Measurements from ENCODE around the gene SRGAP3.

SRGAP3 gene

GRCh38 chr3:9047452-9048346, 201.7 kb downstream of the SRGAP3 start:
- H3K4me3 ChIP-seq (ENCODE audit: low read length): no peak overlapping the region
- no peak for TF ChIP-seq ZNF274 (IDR thresholded peaks at IDR 0.05; ENCODE audit: low read depth, low read length)

GRCh38 chr3:9045371-9045770, 204.1 kb downstream of the SRGAP3 start:
- no peak overlapping the region for H3K4me3 ChIP-seq (ENCODE audit: low read length)
- no peak for TF ChIP-seq ZNF274 (IDR thresholded peaks at IDR 0.05; ENCODE audit: low read depth, low read length)

GRCh38 chr3:9043063-9043462, 206.4 kb downstream of the SRGAP3 start:
- H3K4me3 ChIP-seq (ENCODE audit: low read length): no peak overlapping the region
- TF ChIP-seq ZNF274 (IDR thresholded peaks at IDR 0.05; ENCODE audit: low read depth, low read length): no peak

- no peak overlapping the region for H3K4me3 ChIP-seq (ENCODE audit: low read length)
- no peak for TF ChIP-seq ZNF274 (IDR thresholded peaks at IDR 0.05; ENCODE audit: low read depth, low read length)
These were observed 207.8 kb downstream of the SRGAP3 start for GRCh38 chr3:9041626-9042025.

GRCh38 chr3:9040996-9041395, 208.4 kb downstream of the SRGAP3 start:
- no peak for TF ChIP-seq ZNF274 (IDR thresholded peaks at IDR 0.05; ENCODE audit: low read depth, low read length)
- no peak overlapping the region for H3K4me3 ChIP-seq (ENCODE audit: low read length)

- TF ChIP-seq ZNF274 (IDR thresholded peaks at IDR 0.05; ENCODE audit: low read depth, low read length): no peak
- no peak overlapping the region for H3K4me3 ChIP-seq (ENCODE audit: low read length)
These were observed 212.2 kb downstream of the SRGAP3 start for GRCh38 chr3:9037144-9037711.

- TF ChIP-seq ZNF274 (IDR thresholded peaks at IDR 0.05; ENCODE audit: low read depth, low read length): no peak
- no peak overlapping the region for H3K4me3 ChIP-seq (ENCODE audit: low read length)
These were observed 212.9 kb downstream of the SRGAP3 start for GRCh38 chr3:9036404-9037131.

- H3K4me3 ChIP-seq (ENCODE audit: low read length): no peak overlapping the region
- TF ChIP-seq ZNF274 (IDR thresholded peaks at IDR 0.05; ENCODE audit: low read depth, low read length): no peak
These were observed 213.5 kb downstream of the SRGAP3 start for GRCh38 chr3:9035961-9036360.

- no peak for TF ChIP-seq ZNF274 (IDR thresholded peaks at IDR 0.05; ENCODE audit: low read depth, low read length)
- H3K4me3 ChIP-seq (ENCODE audit: low read length): no peak overlapping the region
These were observed 214.0 kb downstream of the SRGAP3 start for GRCh38 chr3:9035473-9035872.

GRCh38 chr3:9033867-9034266, 215.6 kb downstream of the SRGAP3 start:
- no peak overlapping the region for H3K4me3 ChIP-seq (ENCODE audit: low read length)
- no peak for TF ChIP-seq ZNF274 (IDR thresholded peaks at IDR 0.05; ENCODE audit: low read depth, low read length)

- no peak for TF ChIP-seq ZNF274 (IDR thresholded peaks at IDR 0.05; ENCODE audit: low read depth, low read length)
These were observed 217.1 kb downstream of the SRGAP3 start for GRCh38 chr3:9032231-9032777.

GRCh38 chr3:9030034-9030433, 219.4 kb downstream of the SRGAP3 start:
- TF ChIP-seq ZNF274 (IDR thresholded peaks at IDR 0.05; ENCODE audit: low read depth, low read length): no peak
- H3K4me3 ChIP-seq (ENCODE audit: low read length): no peak overlapping the region

More at GRCh38 chr3:9032231-9032777, 217.1 kb downstream of the SRGAP3 start:
- H3K4me3 ChIP-seq (ENCODE audit: low read length): no peak overlapping the region

- no peak overlapping the region for H3K4me3 ChIP-seq (ENCODE audit: low read length)
- TF ChIP-seq ZNF274 (IDR thresholded peaks at IDR 0.05; ENCODE audit: low read depth, low read length): no peak
These were observed 221.3 kb downstream of the SRGAP3 start for GRCh38 chr3:9028134-9028533.

- no peak for TF ChIP-seq ZNF274 (IDR thresholded peaks at IDR 0.05; ENCODE audit: low read depth, low read length)
- no peak overlapping the region for H3K4me3 ChIP-seq (ENCODE audit: low read length)
These were observed 223.0 kb downstream of the SRGAP3 start for GRCh38 chr3:9026320-9027045.
